ENCODE data around the gene SCARF1. TPM values are rescaled to one million over a fixed set of nuclear protein-coding genes. Genes with fewer than 3 reads are reported as not detected.
A peak's percentile ranks its signal among the peaks of the same experiment; 100 is the strongest.

Gene SCARF1
- total RNA-seq, 1 experiment from 2014 or later = 0.40 TPM

- intact Hi-C loops (cut with micrococcal nuclease) = loop anchor here (2.0 kb wide), 2 partner anchors 69 to 71 kb away; no protein-coding TSS in a partner anchor
- H3K4me3 Mint-ChIP-seq (ENCODE audit: unreplicated experiment) = no peak overlapping the region
- POLR2A ChIA-PET = interaction anchor here (1.2 to 3.1 kb wide), 3 partner anchors 67 to 132 kb away, joined by 4 to 17 read pairs (median 14); partner anchors contain the start of genes INPP5K and PITPNA
- H3K36me3 Mint-ChIP-seq (ENCODE audit: insufficient read depth, unreplicated experiment) = peaks cover 29% of the 10 kb centered on the region
- TF ChIP-seq CTCF (IDR thresholded peaks at IDR 0.05; ENCODE audit: unreplicated experiment) = no peak
- H3K4me1 Mint-ChIP-seq (ENCODE audit: insufficient read depth, unreplicated experiment) = peaks cover 8% of the 10 kb centered on the region
- BruUV-seq (replicated peaks) = no TSS peak
- no peak for DNase-seq (ENCODE audit: unreplicated experiment)
- no peak overlapping the region for H3K27ac Mint-ChIP-seq (ENCODE audit: low read depth, unreplicated experiment)
- no peaks in the 10 kb centered on the region for H3K9me3 Mint-ChIP-seq (ENCODE audit: unreplicated experiment)
- H3K27me3 Mint-ChIP-seq (ENCODE audit: insufficient read depth, unreplicated experiment) = no peaks in the 10 kb centered on the region
- CTCF ChIA-PET = interaction anchor here (0.6 to 3.5 kb wide), 15 partner anchors 9 to 394 kb away, joined by 3 to 37 read pairs (median 3); partner anchors contain the start of gene SLC43A2
Observed at GRCh38 chr17:1647802-1648171, 2.3 kb upstream of the SCARF1 start.

GRCh38 chr17:1646199-1646875, 805 bp upstream of the SCARF1 start:
- Mint-ChIP-seq H3K27me3 (ENCODE audit: insufficient read depth, unreplicated experiment) (no peaks in the 10 kb centered on the region), H3K36me3 (ENCODE audit: insufficient read depth, unreplicated experiment) (peaks cover 14% of the 10 kb centered on the region), H3K4me1 (ENCODE audit: insufficient read depth, unreplicated experiment) (peaks cover 8% of the 10 kb centered on the region), H3K4me3 (ENCODE audit: unreplicated experiment) (no peak overlapping the region), H3K9me3 (ENCODE audit: unreplicated experiment) (no peaks in the 10 kb centered on the region), H3K27ac (ENCODE audit: low read depth, unreplicated experiment) (no peak overlapping the region)
- CTCF ChIA-PET = interaction anchor here (0.6 to 1.9 kb wide), 4 partner anchors 17 to 379 kb away, joined by 3 to 7 read pairs (median 3); no protein-coding TSS in a partner anchor
- POLR2A ChIA-PET = interaction anchor here (0.6 kb wide), 1 partner anchor 17 kb away, joined by 3 read pairs; no protein-coding TSS in a partner anchor
- no TSS peak for BruUV-seq (replicated peaks)
- intact Hi-C loops (cut with micrococcal nuclease) = no loop called here
- TF ChIP-seq CTCF (IDR thresholded peaks at IDR 0.05; ENCODE audit: unreplicated experiment) = no peak
- no peak for DNase-seq (ENCODE audit: unreplicated experiment)

- H3K9me3 Mint-ChIP-seq (ENCODE audit: unreplicated experiment) = no peaks in the 10 kb centered on the region
- CTCF ChIA-PET = interaction anchor here (0.6 to 1.2 kb wide), 2 partner anchors 15 to 69 kb away, joined by 3 read pairs; no protein-coding TSS in a partner anchor
- intact Hi-C loops (cut with micrococcal nuclease) = no loop called here
Observed at GRCh38 chr17:1644493-1645206, 882 bp downstream of the SCARF1 start.

More at GRCh38 chr17:1644493-1645206, 882 bp downstream of the SCARF1 start:
- POLR2A ChIA-PET = interaction anchor here (1.0 kb wide), 1 partner anchor 72 kb away, joined by 4 read pairs; no protein-coding TSS in a partner anchor
- DNase-seq (ENCODE audit: unreplicated experiment) = peak; percentile 30
- no TSS peak for BruUV-seq (replicated peaks)
- no peak overlapping the region for H3K27ac Mint-ChIP-seq (ENCODE audit: low read depth, unreplicated experiment)
- peak overlapping the region; percentile 60 for H3K4me3 Mint-ChIP-seq (ENCODE audit: unreplicated experiment)
- H3K4me1 Mint-ChIP-seq (ENCODE audit: insufficient read depth, unreplicated experiment) = peaks cover 8% of the 10 kb centered on the region
- H3K36me3 Mint-ChIP-seq (ENCODE audit: insufficient read depth, unreplicated experiment) = no peaks in the 10 kb centered on the region
- no peaks in the 10 kb centered on the region for H3K27me3 Mint-ChIP-seq (ENCODE audit: insufficient read depth, unreplicated experiment)
- no peak for TF ChIP-seq CTCF (IDR thresholded peaks at IDR 0.05; ENCODE audit: unreplicated experiment)
